B cell (primary cell): ENCODE measurements around the gene SLC10A6. TPM values are rescaled to one million over a fixed set of nuclear protein-coding genes. Genes with fewer than 3 reads are reported as not detected.

ENCODE experiments used
- ATAC-seq: fragments of 200-7000 bp; cut with Tn5 transposase; one replicate; pipeline ENCODE4 v1.10.0; 2021; ENCODE audit warnings: low read depth, mild to moderate bottlenecking, moderate number of reproducible peaks, moderate library complexity
- CTCF ChIA-PET: fragments of 350-600 bp; sonication (Branson Sonifier 250); formaldehyde crosslinking; loops from one replicate; lab custom pipeline; 2021; ENCODE audit warnings: antibody characterized with exemption, inconsistent platforms; lab: Charles Lee
- POLR2A ChIA-PET: fragments of 350-600 bp; sonication (Branson Sonifier 250); formaldehyde crosslinking; loops from one replicate; lab custom pipeline; 2021; ENCODE audit warnings: antibody characterized with exemption; lab: Charles Lee
- DNase-seq: peaks from one replicate; pipeline ENCODE4 v3.0.0; 2013
- H2AFZ ChIP-seq: 2 replicates; pipeline ENCODE4 v1.6.1; 2012; ENCODE audit warnings: mild to moderate bottlenecking, low read depth, low read length; ENCODE audit not compliant: insufficient read depth, poor library complexity, severe bottlenecking
- H3K27ac ChIP-seq, 2 donors: 1 replicate in 1 of 2; 2 replicates in 1 of 2; pipeline ENCODE4 v1.5.1; 2012 to 2013; ENCODE audit warnings: low read length in 2 of 2, mild to moderate bottlenecking in 2 of 2, moderate library complexity in 1 of 2
- H3K27me3 ChIP-seq, 4 experiments: fragments of 200-600 bp in 1 of 4; sonication (generic) in 1 of 4; replicated peaks in 1 of 4; 1 replicate in 2 of 4; 2 replicates in 2 of 4; pipeline versions ENCODE4 v1.6.1 to v1.7.0; 2013 to 2016; ENCODE audit warnings: low read length in 3 of 4, mild to moderate bottlenecking in 2 of 4, mixed read lengths in 1 of 4, moderate library complexity in 1 of 4; ENCODE audit not compliant: insufficient read depth in 4 of 4, control insufficient read depth in 3 of 4; ENCODE audit errors: control extremely low read depth in 1 of 4
- H3K36me3 ChIP-seq, 2 experiments: replicated peaks in 1 of 2; 1 replicate in 1 of 2; 2 replicates in 1 of 2; pipeline versions ENCODE4 v1.6.1 to v1.7.1; 2013; ENCODE audit warnings: low read length in 1 of 2; ENCODE audit not compliant: insufficient read depth in 2 of 2, control insufficient read depth in 1 of 2; ENCODE audit errors: control extremely low read depth in 1 of 2, extremely low read depth in 1 of 2
- H3K4me1 ChIP-seq, 2 donors: fragments of 200-600 bp in 1 of 2; sonication (generic) in 1 of 2; 1 replicate in 1 of 2; 2 replicates in 1 of 2; pipeline versions ENCODE4 v1.5.1 to v1.6.1; 2013 to 2017; ENCODE audit warnings: low read length in 2 of 2; ENCODE audit not compliant: control insufficient read depth in 2 of 2, insufficient read depth in 2 of 2
- H3K4me2 ChIP-seq: replicated peaks from 2 replicates; pipeline ENCODE3; 2012; ENCODE audit warnings: mild to moderate bottlenecking, low read depth, low read length; ENCODE audit not compliant: poor library complexity, severe bottlenecking
- H3K4me3 ChIP-seq, 5 experiments: fragments of 200-600 bp in 1 of 5; sonication (generic) in 1 of 5; 1 replicate in 3 of 5; 2 replicates in 2 of 5; pipeline versions ENCODE4 v1.5.1 to v1.7.0; 2011 to 2016; ENCODE audit warnings: low read length in 4 of 5, mild to moderate bottlenecking in 4 of 5, low read depth in 2 of 5, control low read depth in 1 of 5, moderate library complexity in 1 of 5; ENCODE audit not compliant: insufficient read depth in 1 of 5; ENCODE audit errors: control extremely low read depth in 1 of 5, extremely low read depth in 1 of 5
- H3K79me2 ChIP-seq: fragments of 200-600 bp; sonication (generic); one replicate; pipeline ENCODE4 v1.6.0; 2016; ENCODE audit warnings: low read length; ENCODE audit not compliant: control insufficient read depth, insufficient read depth
- H3K9ac ChIP-seq: fragments of 200-600 bp; sonication (generic); 2 replicates; pipeline ENCODE4 v1.6.1; 2017; ENCODE audit warnings: mild to moderate bottlenecking, low read length, moderate library complexity
- H3K9me3 ChIP-seq, 3 donors: one replicate each; pipeline versions ENCODE4 v1.6.1 to v1.7.1; 2013; ENCODE audit warnings: low read length in 2 of 3; ENCODE audit not compliant: control insufficient read depth in 2 of 3, insufficient read depth in 1 of 3; ENCODE audit errors: control extremely low read depth in 1 of 3
- H4K20me1 ChIP-seq: 2 replicates; pipeline ENCODE4 v1.6.0; 2012; ENCODE audit warnings: mild to moderate bottlenecking, low read length; ENCODE audit not compliant: insufficient read depth, control insufficient read depth, poor library complexity, severe bottlenecking
- H3K27ac Mint-ChIP-seq: one replicate; pipeline ENCODE4 v1.8.0; 2021; ENCODE audit warnings: mixed read lengths
- H3K27me3 Mint-ChIP-seq: one replicate; pipeline ENCODE4 v1.8.0; 2021; ENCODE audit warnings: mixed read lengths
- H3K4me1 Mint-ChIP-seq: one replicate; pipeline ENCODE4 v1.8.0; 2021; ENCODE audit warnings: mixed read lengths
- H3K4me3 Mint-ChIP-seq: one replicate; pipeline ENCODE4 v1.8.0; 2021; ENCODE audit warnings: mixed read lengths
- H3K9me3 Mint-ChIP-seq: one replicate; pipeline ENCODE4 v1.8.0; 2022; ENCODE audit warnings: mixed read lengths; ENCODE audit not compliant: insufficient read depth
- EZH2 ChIP-seq: IDR thresholded peaks from 2 replicates; pipeline ENCODE4 v1.6.1; 2012; ENCODE audit warnings: borderline replicate concordance, low read depth, mild to moderate bottlenecking, moderate library complexity, low read length; ENCODE audit not compliant: insufficient read depth, poor library complexity, severe bottlenecking
- WGBS: methylation state at CpG from one replicate; pipeline ENCODE4 v1.1.5; 2013; ENCODE audit warnings: missing lambda C conversion rate; ENCODE audit not compliant: insufficient coverage; 5-methylcytosine and 5-hydroxymethylcytosine counted together
- intact Hi-C: fragments of 100-400 bp; cut with micrococcal nuclease; formaldehyde crosslinking; loops from one replicate; pipeline ENCODE4 v1.10.0; 2022
- polyA plus RNA-seq: library from polyadenylated mRNA; depleted of rRNA; stranded (reverse); fragments of >200 nt; gene quantifications from 2 replicates; pipeline ENCODE4 v1.2.3, GENCODE V29; 2012
- total RNA-seq, 2 donors: library from RNA; stranded (reverse); fragments of 120-200 nt in 1 of 2; gene quantifications; 1 replicate in 1 of 2; 2 replicates in 1 of 2; pipeline versions ENCODE4 v1.2.3 to v1.2.4, GENCODE V29; 2013 to 2022
- TF ChIP-seq, protein P1 (sequence below): fragments of 200-600 bp; IDR thresholded peaks from one replicate; pipeline ENCODE4 v1.8.0; 2022; ENCODE audit warnings: antibody characterized with exemption, mild to moderate bottlenecking

SLC10A6 gene
- total and polyA plus RNA-seq, 2 donors (not counting 1 experiment from before 2014, with no cell fraction given): not detected

DNA sequence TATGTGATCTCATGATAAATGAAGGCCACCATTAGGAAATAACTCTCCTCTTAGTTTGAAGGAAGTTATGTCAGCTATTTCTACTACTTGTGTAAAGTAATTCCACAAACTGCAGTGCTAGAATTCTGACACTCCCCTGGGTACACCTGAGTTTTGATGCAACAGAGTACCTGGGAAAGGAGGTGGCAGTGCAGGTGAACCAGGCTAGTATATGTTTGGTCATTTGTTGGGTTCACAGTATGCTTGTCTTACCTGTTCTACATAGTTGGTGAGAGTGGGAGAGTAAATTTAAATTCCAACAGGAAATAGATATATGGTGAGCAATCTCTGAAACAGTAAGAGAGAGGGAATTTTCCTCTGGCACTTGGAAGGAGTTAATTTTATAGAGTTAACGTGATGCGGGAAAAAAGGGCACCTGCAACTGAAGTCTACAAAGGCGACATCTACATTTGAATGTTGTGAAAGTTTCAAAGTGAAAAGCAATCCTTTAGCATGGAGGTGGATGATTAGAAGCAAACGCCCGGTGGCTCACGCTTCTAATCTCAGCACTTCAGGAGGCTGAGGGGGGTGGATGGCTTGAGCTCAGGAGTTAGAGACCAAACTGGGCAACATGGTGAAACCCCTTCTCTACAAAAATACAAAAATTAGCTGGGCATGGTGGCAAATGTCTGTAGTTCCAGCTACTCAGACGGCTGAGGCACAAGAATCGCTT, 8.3 kb upstream of the SLC10A6 start:
- H3K4me2 ChIP-seq: no peak overlapping the region
- no peak overlapping the region for H3K4me3 Mint-ChIP-seq
- no peaks in the 10 kb centered on the region for H3K4me1 Mint-ChIP-seq
- H4K20me1 ChIP-seq: no peaks in the 10 kb centered on the region
- H3K27me3 Mint-ChIP-seq: no peaks in the 10 kb centered on the region
- DNase-seq (no peak), ATAC-seq (no peak)
- no peaks in the 10 kb centered on the region for H3K4me1 ChIP-seq
- no peak overlapping the region for H3K9ac ChIP-seq
- no peaks in the 10 kb centered on the region for H3K79me2 ChIP-seq
- no peak overlapping the region for H2AFZ ChIP-seq
- no peak overlapping the region for H3K27ac Mint-ChIP-seq
- 96% methylated on average over 4 of the region's 8 CpGs for WGBS
- TF ChIP-seq, protein P1, sequence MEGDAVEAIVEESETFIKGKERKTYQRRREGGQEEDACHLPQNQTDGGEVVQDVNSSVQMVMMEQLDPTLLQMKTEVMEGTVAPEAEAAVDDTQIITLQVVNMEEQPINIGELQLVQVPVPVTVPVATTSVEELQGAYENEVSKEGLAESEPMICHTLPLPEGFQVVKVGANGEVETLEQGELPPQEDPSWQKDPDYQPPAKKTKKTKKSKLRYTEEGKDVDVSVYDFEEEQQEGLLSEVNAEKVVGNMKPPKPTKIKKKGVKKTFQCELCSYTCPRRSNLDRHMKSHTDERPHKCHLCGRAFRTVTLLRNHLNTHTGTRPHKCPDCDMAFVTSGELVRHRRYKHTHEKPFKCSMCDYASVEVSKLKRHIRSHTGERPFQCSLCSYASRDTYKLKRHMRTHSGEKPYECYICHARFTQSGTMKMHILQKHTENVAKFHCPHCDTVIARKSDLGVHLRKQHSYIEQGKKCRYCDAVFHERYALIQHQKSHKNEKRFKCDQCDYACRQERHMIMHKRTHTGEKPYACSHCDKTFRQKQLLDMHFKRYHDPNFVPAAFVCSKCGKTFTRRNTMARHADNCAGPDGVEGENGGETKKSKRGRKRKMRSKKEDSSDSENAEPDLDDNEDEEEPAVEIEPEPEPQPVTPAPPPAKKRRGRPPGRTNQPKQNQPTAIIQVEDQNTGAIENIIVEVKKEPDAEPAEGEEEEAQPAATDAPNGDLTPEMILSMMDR: no peak
- TF ChIP-seq EZH2: no peak
- no peaks in the 10 kb centered on the region for H3K36me3 ChIP-seq
- no peak overlapping the region for H3K27ac ChIP-seq
- H3K9me3 ChIP-seq: no peaks in the 10 kb centered on the region
- no peaks in the 10 kb centered on the region for H3K9me3 Mint-ChIP-seq
- H3K4me3 ChIP-seq: no peak overlapping the region
- H3K27me3 ChIP-seq: no peaks in the 10 kb centered on the region
- POLR2A ChIA-PET: no interaction called here
- CTCF ChIA-PET: no interaction called here
- intact Hi-C loops: no loop called here

DNA sequence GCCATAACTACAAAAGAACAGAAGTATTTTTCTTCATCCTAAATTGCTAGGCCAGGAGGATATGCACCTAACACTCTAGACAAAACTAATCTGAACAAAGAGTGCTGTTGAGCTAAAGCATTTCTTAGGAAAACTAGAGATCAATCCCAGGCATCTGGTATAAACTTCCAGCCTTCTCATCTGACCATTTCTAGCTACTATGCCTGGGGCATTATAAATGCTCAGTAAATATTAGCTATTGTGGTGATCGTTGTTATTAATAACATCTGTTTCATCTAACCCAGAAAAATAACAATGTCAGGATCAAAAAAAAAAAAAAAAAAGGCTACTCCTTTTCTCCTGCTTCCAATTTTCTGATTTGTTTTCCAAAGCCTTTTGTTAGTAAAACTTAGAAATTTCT, 7.7 kb upstream of the SLC10A6 start:
- TF ChIP-seq, protein P1: no peak
- TF ChIP-seq EZH2: no peak
- Histone ChIP-seq H3K4me3 (no peak overlapping the region), H3K4me1 (no peaks in the 10 kb centered on the region), H3K9ac (no peak overlapping the region), H4K20me1 (no peaks in the 10 kb centered on the region), H3K36me3 (no peaks in the 10 kb centered on the region), H3K9me3 (no peaks in the 10 kb centered on the region), H3K79me2 (no peaks in the 10 kb centered on the region), H3K27me3 (no peaks in the 10 kb centered on the region), H3K27ac (no peak overlapping the region), H3K4me2 (no peak overlapping the region), H2AFZ (no peak overlapping the region)
- Mint-ChIP-seq H3K27ac (no peak overlapping the region), H3K4me1 (no peaks in the 10 kb centered on the region), H3K27me3 (no peaks in the 10 kb centered on the region), H3K4me3 (no peak overlapping the region), H3K9me3 (no peaks in the 10 kb centered on the region)
- no CpG with 5 or more reads among the region's 1 CpG for WGBS
- intact Hi-C loops: no loop called here
- ATAC-seq (no peak), DNase-seq (no peak)
- ChIA-PET POLR2A (no interaction called here), CTCF (no interaction called here)
